Osteocyte (in vitro differentiated cells): ENCODE data around the gene ANKRD29. TPM values are rescaled to one million over a fixed set of nuclear protein-coding genes. Genes with fewer than 3 reads are reported as not detected.

ENCODE experiments used
- DNase-seq: peaks from one replicate; pipeline ENCODE4 v3.0.0; 2021; ENCODE audit warnings: mixed read lengths; ENCODE audit not compliant: unreplicated experiment; ENCODE audit errors: extremely low spot score
- H3K27ac Mint-ChIP-seq: one replicate; pipeline ENCODE4 v1.8.0; 2021; ENCODE audit warnings: mild to moderate bottlenecking, mixed read lengths; ENCODE audit not compliant: unreplicated experiment
- H3K27me3 Mint-ChIP-seq: one replicate; pipeline ENCODE4 v1.8.0; 2021; ENCODE audit warnings: mixed read lengths; ENCODE audit not compliant: unreplicated experiment
- H3K36me3 Mint-ChIP-seq: one replicate; pipeline ENCODE4 v1.8.0; 2021; ENCODE audit warnings: mixed read lengths; ENCODE audit not compliant: unreplicated experiment
- H3K4me1 Mint-ChIP-seq: one replicate; pipeline ENCODE4 v1.8.0; 2021; ENCODE audit warnings: mixed read lengths; ENCODE audit not compliant: unreplicated experiment
- H3K4me3 Mint-ChIP-seq: one replicate; pipeline ENCODE4 v1.8.0; 2021; ENCODE audit warnings: mild to moderate bottlenecking, moderate library complexity, mixed read lengths; ENCODE audit not compliant: unreplicated experiment
- H3K9me3 Mint-ChIP-seq: one replicate; pipeline ENCODE4 v1.8.0; 2021; ENCODE audit warnings: mixed read lengths; ENCODE audit not compliant: unreplicated experiment
- CTCF ChIP-seq: fragments of 200-600 bp; sonication (generic); IDR thresholded peaks from 2 replicates; pipeline ENCODE4 v1.5.0; 2021; ENCODE audit warnings: antibody characterized with exemption, mild to moderate bottlenecking, moderate library complexity
- total RNA-seq: library from RNA; stranded (reverse); gene quantifications from 2 replicates; pipeline ENCODE4 v1.2.1, GENCODE V29; 2021

ANKRD29 gene
- total RNA-seq, 1 donor from 2014 or later = not detected

DNA sequence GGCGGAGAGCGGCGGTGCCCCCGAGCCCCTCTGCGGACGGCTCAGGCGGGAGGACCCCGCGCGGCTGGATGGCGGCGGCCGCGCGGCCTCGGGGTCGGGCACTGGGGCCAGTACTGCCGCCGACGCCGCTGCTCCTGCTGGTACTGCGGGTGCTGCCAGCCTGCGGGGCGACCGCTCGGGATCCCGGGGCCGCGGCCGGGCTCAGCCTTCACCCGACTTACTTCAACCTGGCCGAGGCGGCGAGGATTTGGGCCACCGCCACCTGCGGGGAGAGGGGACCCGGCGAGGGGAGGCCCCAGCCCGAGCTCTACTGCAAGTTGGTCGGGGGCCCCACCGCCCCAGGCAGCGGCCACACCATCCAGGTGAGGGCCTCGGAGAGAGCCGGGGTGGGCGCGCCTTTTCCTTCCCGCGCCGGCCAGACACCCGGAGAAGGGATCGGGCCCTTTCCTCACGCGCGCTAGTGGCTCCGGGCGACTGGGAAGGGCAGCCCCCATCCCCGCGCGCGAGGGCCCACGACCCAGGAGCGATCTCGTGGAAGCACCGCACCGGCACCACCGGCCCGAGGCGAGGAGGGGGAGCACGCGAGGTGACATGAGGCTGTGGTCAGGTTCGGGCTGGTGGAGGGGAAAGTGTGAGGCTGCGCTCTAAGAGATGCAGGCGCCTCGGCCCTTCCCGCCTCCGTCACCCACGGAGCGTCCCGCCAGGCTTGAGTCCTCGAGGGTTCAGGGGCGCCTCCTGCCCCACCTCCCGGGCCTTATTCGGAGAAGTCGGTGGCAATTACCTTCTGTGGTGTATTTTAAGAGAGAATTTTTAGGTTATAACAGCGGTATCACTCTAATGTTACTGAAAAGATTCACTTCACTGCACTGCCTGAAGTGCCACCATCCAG lies 27.1 kb upstream of the ANKRD29 start:
- Mint-ChIP-seq H3K27me3 (peaks cover 46% of the 10 kb centered on the region), H3K9me3 (no peaks in the 10 kb centered on the region), H3K36me3 (no peaks in the 10 kb centered on the region), H3K27ac (no peak overlapping the region), H3K4me1 (peaks cover 9% of the 10 kb centered on the region), H3K4me3 (peak overlapping the region; percentile 17)
- no peak for TF ChIP-seq CTCF
- DNase-seq = peak; percentile 85

- peaks cover 52% of the 10 kb centered on the region for H3K27me3 Mint-ChIP-seq
- no peak within 1 kb of the TSS for H3K27ac Mint-ChIP-seq
- no peaks in the 10 kb centered on the region for H3K9me3 Mint-ChIP-seq
- peaks cover 9% of the 10 kb centered on the region for H3K4me1 Mint-ChIP-seq
- TF ChIP-seq CTCF = no peak
- peak within 1 kb of the TSS; percentile 56 for H3K4me3 Mint-ChIP-seq
- H3K36me3 Mint-ChIP-seq = no peaks in the 10 kb centered on the region
- no peak for DNase-seq
These were observed 26.4 kb upstream of the ANKRD29 start, which contains the start of gene LAMA3 for GRCh38 chr18:23689031-23689615. LAMA3 (plus strand) TSS chr18:23689453; CDS start chr18:23689684, 231 bp downstream.

DNA sequence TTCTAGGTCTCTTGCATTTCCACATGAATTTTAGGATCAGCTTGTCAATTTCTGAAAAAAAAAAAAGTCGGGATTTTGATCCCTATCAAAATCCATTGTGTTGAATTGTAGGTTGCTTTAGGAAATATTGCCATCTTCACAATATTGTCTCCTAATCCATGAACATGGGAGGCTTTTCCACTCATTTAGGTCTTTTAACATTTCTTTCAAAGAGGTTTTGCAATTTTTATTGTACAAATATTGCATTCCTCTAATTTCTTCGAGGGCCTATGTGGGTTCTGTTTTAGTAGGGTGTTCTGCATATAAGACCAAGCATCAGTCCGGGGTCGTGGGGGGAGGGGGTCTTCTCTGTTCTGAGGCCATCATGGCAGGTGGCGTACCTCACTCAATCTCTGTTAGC lies 25.8 kb upstream of the ANKRD29 start:
- no peak overlapping the region for H3K4me3 Mint-ChIP-seq
- DNase-seq = no peak
- no peaks in the 10 kb centered on the region for H3K36me3 Mint-ChIP-seq
- H3K9me3 Mint-ChIP-seq = no peaks in the 10 kb centered on the region
- H3K4me1 Mint-ChIP-seq = peaks cover 9% of the 10 kb centered on the region
- no peak overlapping the region for H3K27ac Mint-ChIP-seq
- H3K27me3 Mint-ChIP-seq = peaks cover 56% of the 10 kb centered on the region
- no peak for TF ChIP-seq CTCF

DNA sequence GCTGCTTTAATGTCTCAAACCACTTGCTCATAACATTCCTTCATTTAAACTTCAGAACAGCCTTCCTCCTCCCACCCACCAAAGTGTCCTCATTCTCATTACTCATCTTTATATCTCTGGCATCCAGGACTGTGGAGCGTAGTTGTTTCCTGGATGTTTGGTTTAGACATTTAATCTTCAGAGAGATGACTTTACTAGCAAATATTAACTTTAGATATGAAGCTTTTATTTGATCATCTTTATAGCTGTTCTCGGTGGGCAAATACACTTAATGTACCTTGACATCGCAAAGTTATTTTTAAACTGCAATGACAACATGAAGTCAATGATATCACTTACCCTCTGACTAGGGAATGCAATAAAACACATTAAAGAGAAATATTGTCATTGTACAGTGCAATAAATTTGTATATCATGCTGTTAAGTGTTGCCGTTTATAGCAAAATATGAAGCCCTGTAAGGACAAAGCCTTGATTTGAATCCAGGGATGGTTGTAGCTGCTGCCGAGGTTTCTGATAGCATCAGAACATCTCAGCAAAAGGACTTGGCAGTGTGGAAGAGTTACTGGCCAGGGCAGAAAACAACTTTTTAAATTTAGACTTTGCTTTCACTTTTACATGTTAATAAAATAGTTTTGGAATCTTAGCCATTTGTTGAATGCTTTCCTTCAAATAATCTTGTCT lies 21.9 kb upstream of the ANKRD29 start:
- Mint-ChIP-seq H3K27me3 (peaks cover 80% of the 10 kb centered on the region), H3K27ac (no peak overlapping the region), H3K9me3 (no peaks in the 10 kb centered on the region), H3K36me3 (no peaks in the 10 kb centered on the region), H3K4me1 (peaks cover 4% of the 10 kb centered on the region), H3K4me3 (no peak overlapping the region)
- no peak for DNase-seq
- TF ChIP-seq CTCF = no peak

DNA sequence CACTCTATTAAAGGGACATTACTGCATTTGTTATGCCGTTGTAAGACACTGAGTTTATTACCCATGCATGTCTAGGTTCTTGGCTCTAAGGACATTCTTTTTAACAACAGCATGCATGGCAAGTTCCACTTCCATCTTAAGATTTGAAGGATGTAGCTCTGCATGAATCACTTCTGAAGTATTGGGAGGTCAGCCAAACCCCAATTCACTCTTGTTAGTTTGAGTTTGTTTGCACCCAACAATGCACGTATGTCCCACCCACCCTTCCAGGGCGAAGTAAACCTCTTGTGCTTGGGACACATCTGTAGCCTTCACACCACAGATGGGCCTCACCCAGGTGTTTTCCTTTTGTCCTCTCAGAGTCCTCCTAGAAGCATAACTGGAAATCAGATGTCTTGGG lies 21.0 kb upstream of the ANKRD29 start:
- H3K4me3 Mint-ChIP-seq = no peak overlapping the region
- no peaks in the 10 kb centered on the region for H3K4me1 Mint-ChIP-seq
- DNase-seq = no peak
- no peaks in the 10 kb centered on the region for H3K9me3 Mint-ChIP-seq
- no peak for TF ChIP-seq CTCF
- no peaks in the 10 kb centered on the region for H3K36me3 Mint-ChIP-seq
- peaks cover 82% of the 10 kb centered on the region for H3K27me3 Mint-ChIP-seq
- no peak overlapping the region for H3K27ac Mint-ChIP-seq
